Gastrocnemius medialis (tissue), 4 donors: ENCODE data around the gene ACVR2A. TPM values are rescaled to one million over a fixed set of nuclear protein-coding genes. Genes with fewer than 3 reads are reported as not detected.

Experiments used
- ATAC-seq, 2 donors: fragments of 150-250 bp; one replicate each; pipeline ENCODE4 v1.9.1; 2016
- DNase-seq, 2 donors: peaks; one replicate each; pipeline ENCODE4 v3.0.0-alpha.2; 2019
- H3K27ac ChIP-seq, 4 donors: fragments of 200-600 bp; sonication (generic); 1 replicate in 1 of 4; 2 replicates in 3 of 4; pipeline ENCODE4 v1.5.1; 2016 to 2018; ENCODE audit warnings: mild to moderate bottlenecking in 2 of 4, moderate library complexity in 1 of 4
- H3K27me3 ChIP-seq, 3 donors: fragments of 200-600 bp; sonication (generic) in 2 of 3; 1 replicate in 1 of 3; 2 replicates in 2 of 3; pipeline versions ENCODE4 v1.5.1 to v1.6.0; 2016 to 2019; ENCODE audit warnings: mild to moderate bottlenecking in 1 of 3, moderate library complexity in 1 of 3
- H3K36me3 ChIP-seq, 2 donors: fragments of 200-600 bp; sonication (generic) in 1 of 2; one replicate each; pipeline ENCODE4 v1.5.1; 2017 to 2018
- H3K4me1 ChIP-seq, 2 donors: fragments of 200-600 bp; sonication (generic) in 1 of 2; one replicate each; pipeline ENCODE4 v1.5.1; 2016 to 2017; ENCODE audit warnings: mild to moderate bottlenecking in 2 of 2
- H3K4me3 ChIP-seq, 4 donors: fragments of 200-600 bp; sonication (generic) in 3 of 4; 1 replicate in 1 of 4; 2 replicates in 3 of 4; pipeline ENCODE4 v1.5.1; 2016 to 2019; ENCODE audit warnings: mild to moderate bottlenecking in 2 of 4
- H3K9me3 ChIP-seq, 3 donors: fragments of 200-600 bp; sonication (generic) in 2 of 3; 1 replicate in 1 of 3; 2 replicates in 2 of 3; pipeline ENCODE4 v1.5.1; 2016 to 2019
- CTCF ChIP-seq, 5 experiments: fragments of 450-650 bp in 3 of 5; fragments of 200-600 bp in 2 of 5; sonication (generic) in 2 of 5; IDR thresholded peaks in 4 of 5; conservative IDR thresholded peaks in 1 of 5; 1 replicate in 4 of 5; 2 replicates in 1 of 5; pipeline ENCODE4 v1.5.1; 2016 to 2019; ENCODE audit warnings: antibody characterized with exemption in 5 of 5, mild to moderate bottlenecking in 3 of 5, moderate library complexity in 3 of 5
- POLR2A ChIP-seq, 2 donors: fragments of 450-650 bp; IDR thresholded peaks; one replicate each; pipeline ENCODE4 v1.6.1; 2017; ENCODE audit warnings: antibody characterized with exemption in 2 of 2, mild to moderate bottlenecking in 2 of 2, moderate library complexity in 2 of 2
- in situ Hi-C, 4 donors: fragments of 200-750 bp; cut with MboI; loops; one replicate each; pipeline versions ENCODE4 v1.15.0 to v1.8.0; 2017; ENCODE audit warnings: low sequenced_read_pairs in 4 of 4
- intact Hi-C: fragments of 100-400 bp; cut with DNase I; formaldehyde crosslinking; loops from one replicate; pipeline ENCODE4 v1.15.1; 2023; ENCODE audit warnings: low total_unique reads
- total RNA-seq, 4 donors: library from RNA; depleted of rRNA; stranded (reverse); fragments of >200 nt; gene quantifications; one replicate each; pipeline versions ENCODE4 v1.1.0 to v1.2.3, GENCODE V29; 2016

ACVR2A gene
- total RNA-seq, 4 donors from 2014 or later: 6.6 to 10.6 (median 7.5) TPM

- Histone ChIP-seq H3K4me1 (no peaks in the 10 kb centered on the region), H3K9me3 (no peaks in the 10 kb centered on the region), H3K4me3 (no peak overlapping the region), H3K27ac (no peak overlapping the region), H3K27me3 (no peaks in the 10 kb centered on the region), H3K36me3 (no peaks in the 10 kb centered on the region)
- DNase-seq: no peak
- in situ Hi-C loops: no loop called here
- no peak for ATAC-seq
- TF ChIP-seq CTCF (IDR thresholded peaks at IDR 0.05 in 4 of 5, conservative IDR thresholded peaks at IDR 0.05 in 1 of 5): no peak
- TF ChIP-seq POLR2A (IDR thresholded peaks at IDR 0.05): no peak
- intact Hi-C loops: loop anchor here (10.0 kb wide), 1 partner anchor 706 kb away; no protein-coding TSS in a partner anchor
These were observed 33.7 kb upstream of the ACVR2A start for GRCh38 chr2:147810883-147811765.

DNA sequence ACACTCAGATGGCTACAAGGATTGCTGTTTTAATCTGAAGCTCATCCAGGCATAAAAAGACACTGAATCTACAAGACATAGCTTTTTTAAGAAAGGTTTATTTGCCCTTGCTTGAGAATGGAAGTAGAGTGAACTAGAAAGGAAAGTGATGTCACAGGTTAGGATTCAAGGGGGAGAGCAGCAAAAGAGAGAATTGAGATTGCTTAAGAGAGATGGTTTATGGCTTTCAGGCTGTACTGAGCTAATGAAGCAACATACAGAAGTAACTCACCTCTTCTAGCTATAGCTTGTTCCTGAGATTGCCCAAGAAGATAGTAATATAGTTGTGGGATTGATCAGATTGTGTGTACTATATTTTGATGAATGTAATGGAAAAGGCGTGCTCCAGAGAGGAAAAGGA is 26.1 kb upstream of the ACVR2A start:
- intact Hi-C loops: loop anchor here (10.0 kb wide), 1 partner anchor 714 kb away; no protein-coding TSS in a partner anchor
- ATAC-seq (no peak), DNase-seq (no peak)
- Histone ChIP-seq H3K36me3 (no peaks in the 10 kb centered on the region), H3K27me3 (no peaks in the 10 kb centered on the region), H3K9me3 (no peaks in the 10 kb centered on the region), H3K4me3 (no peak overlapping the region), H3K4me1 (no peaks in the 10 kb centered on the region), H3K27ac (no peak overlapping the region)
- in situ Hi-C loops: no loop called here
- TF ChIP-seq POLR2A (IDR thresholded peaks at IDR 0.05) (no peak), CTCF (IDR thresholded peaks at IDR 0.05 in 4 of 5, conservative IDR thresholded peaks at IDR 0.05 in 1 of 5) (no peak)

DNA sequence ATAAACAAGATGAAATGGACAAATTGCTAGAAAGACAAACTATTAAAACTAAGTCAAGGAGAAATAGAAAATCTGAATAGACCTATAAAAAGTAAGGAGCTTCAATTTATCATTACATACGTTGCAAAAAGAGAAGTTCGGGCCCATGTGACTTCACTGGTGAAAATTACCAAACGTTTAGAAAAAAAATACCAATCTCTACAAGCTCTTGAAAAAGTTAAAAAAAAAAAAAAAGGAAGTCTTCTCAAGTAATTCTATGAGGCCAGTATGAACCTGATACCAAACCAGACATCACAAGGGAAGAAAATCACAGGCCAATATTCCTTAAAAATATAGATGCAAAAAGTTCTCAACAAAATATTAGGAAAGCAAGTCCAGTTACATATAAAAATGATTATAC is 20.2 kb upstream of the ACVR2A start:
- Histone ChIP-seq H3K27ac (no peak overlapping the region), H3K9me3 (no peaks in the 10 kb centered on the region), H3K4me1 (no peaks in the 10 kb centered on the region), H3K36me3 (no peaks in the 10 kb centered on the region), H3K27me3 (no peaks in the 10 kb centered on the region), H3K4me3 (no peak overlapping the region)
- TF ChIP-seq CTCF (IDR thresholded peaks at IDR 0.05 in 4 of 5, conservative IDR thresholded peaks at IDR 0.05 in 1 of 5): no peak
- TF ChIP-seq POLR2A (IDR thresholded peaks at IDR 0.05): no peak
- DNase-seq (no peak), ATAC-seq (no peak)
- intact Hi-C loops: no loop called here
- in situ Hi-C loops: no loop called here

DNA sequence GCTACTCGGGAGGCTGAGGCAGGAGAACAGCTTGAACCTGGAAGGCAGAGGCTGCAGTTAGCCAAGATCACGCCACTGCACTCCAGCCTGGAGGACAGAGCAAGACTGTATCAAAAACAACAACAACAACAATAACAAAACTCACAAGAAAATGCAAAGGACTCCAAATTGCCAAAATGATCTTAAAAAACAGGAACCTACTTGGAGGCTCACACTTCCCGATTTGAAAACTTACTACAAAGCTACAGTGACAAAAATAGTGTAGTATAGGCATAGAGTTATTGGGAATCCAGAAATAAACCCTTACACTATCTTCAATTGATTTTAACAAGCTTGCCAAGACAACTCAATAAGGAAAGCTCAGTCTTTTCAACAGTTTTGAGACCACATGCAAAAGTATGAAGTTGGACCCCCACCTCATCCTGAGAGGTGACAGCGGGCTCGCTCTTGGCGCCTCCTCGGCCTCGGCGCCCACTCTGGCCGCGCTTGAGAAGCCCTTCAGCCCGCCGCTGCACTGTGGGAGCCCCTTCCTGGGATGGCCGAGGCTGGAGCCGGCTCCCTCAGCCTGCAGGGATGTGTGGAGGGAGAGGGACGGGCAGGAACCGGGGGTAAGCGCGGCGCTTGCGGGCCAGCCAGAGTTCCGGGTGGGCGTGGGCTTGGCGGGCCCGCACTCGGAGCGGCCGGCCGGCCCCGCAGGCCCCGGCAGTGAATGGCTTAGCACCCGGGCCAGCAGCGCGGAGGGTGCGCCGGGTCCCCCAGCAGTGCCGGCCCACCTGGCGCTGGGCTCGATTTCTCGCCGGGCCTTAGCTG is 18.3 kb upstream of the ACVR2A start:
- Histone ChIP-seq H3K9me3 (no peaks in the 10 kb centered on the region), H3K27ac (no peak overlapping the region)
- in situ Hi-C loops: no loop called here

More for the DNA sequence above, 18.3 kb upstream of the ACVR2A start:
- Histone ChIP-seq H3K4me1 (no peaks in the 10 kb centered on the region), H3K4me3 (no peak overlapping the region), H3K27me3 (no peaks in the 10 kb centered on the region), H3K36me3 (no peaks in the 10 kb centered on the region)
- ATAC-seq (no peak), DNase-seq (no peak)
- TF ChIP-seq POLR2A (IDR thresholded peaks at IDR 0.05): no peak
- TF ChIP-seq CTCF (IDR thresholded peaks at IDR 0.05 in 4 of 5, conservative IDR thresholded peaks at IDR 0.05 in 1 of 5): no peak
- intact Hi-C loops: no loop called here
